ENCODE results near the gene FAM83G.

DNA sequence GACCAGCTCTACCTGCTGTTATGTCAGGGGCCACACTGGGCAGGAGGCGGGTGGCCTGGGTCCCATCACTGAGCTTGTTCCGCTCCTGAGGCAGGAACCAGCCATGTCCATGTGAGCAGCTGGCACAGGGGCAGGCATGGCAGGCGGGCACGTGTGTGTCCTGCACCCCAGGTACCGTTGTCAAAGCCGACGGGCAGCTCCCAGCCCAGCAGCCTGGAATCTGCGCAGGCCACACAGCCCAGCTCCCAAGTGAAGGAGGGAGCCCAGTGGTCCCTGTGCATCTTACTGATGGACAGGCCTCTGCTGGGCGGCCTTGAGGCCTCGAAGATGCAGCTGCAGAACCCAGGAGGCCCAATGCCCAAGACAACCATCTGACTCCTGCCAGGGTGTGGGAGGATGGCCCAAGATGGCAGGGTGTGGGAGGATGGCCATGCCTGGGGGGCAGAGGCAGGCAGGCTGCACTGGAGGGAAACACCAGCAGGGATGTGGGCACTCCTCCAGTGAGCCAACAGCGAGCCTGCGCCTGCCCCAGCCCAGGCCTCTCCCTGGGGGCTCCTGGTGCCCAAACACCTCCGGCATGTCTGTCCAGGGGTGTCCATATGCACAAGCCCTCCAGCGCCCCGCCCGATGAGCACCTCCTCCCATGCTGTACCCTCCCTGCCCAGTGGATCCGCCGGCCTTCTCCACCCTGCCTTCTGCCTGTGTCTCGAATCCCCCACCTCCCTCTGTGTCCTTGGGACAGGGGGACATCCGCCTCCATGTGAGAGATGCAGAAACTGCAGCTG lies 12.8 kb downstream of the FAM83G start:
- TF ChIP-seq, protein P1, sequence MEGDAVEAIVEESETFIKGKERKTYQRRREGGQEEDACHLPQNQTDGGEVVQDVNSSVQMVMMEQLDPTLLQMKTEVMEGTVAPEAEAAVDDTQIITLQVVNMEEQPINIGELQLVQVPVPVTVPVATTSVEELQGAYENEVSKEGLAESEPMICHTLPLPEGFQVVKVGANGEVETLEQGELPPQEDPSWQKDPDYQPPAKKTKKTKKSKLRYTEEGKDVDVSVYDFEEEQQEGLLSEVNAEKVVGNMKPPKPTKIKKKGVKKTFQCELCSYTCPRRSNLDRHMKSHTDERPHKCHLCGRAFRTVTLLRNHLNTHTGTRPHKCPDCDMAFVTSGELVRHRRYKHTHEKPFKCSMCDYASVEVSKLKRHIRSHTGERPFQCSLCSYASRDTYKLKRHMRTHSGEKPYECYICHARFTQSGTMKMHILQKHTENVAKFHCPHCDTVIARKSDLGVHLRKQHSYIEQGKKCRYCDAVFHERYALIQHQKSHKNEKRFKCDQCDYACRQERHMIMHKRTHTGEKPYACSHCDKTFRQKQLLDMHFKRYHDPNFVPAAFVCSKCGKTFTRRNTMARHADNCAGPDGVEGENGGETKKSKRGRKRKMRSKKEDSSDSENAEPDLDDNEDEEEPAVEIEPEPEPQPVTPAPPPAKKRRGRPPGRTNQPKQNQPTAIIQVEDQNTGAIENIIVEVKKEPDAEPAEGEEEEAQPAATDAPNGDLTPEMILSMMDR (IDR thresholded peaks at IDR 0.05; ENCODE audit: low read depth, low read length, poor library complexity, severe bottlenecking) = no peak
- no peak for TF ChIP-seq EZH2phosphoT487 (IDR thresholded peaks at IDR 0.05; ENCODE audit: borderline replicate concordance, low read length)

Data from DOHH2 (cell line).